ENCODE results near the gene PTPN7. TPM values are rescaled to one million over a fixed set of nuclear protein-coding genes. Genes with fewer than 3 reads are reported as not detected.

PTPN7 gene
- total RNA-seq, 1 donor from 2014 or later: 0.31 TPM

- no peaks in the 10 kb centered on the region for H3K9me3 Mint-ChIP-seq
- no peak overlapping the region for H3K4me3 Mint-ChIP-seq
- no peak for DNase-seq (ENCODE audit: low spot score in 2 of 2, unreplicated experiment in 2 of 2)
- H3K27ac Mint-ChIP-seq: no peak overlapping the region
- no peaks in the 10 kb centered on the region for H3K27me3 Mint-ChIP-seq (ENCODE audit: low read depth)
- peaks cover 12% of the 10 kb centered on the region for H3K4me1 Mint-ChIP-seq
- no peaks in the 10 kb centered on the region for H3K36me3 Mint-ChIP-seq
- TF ChIP-seq CTCF (IDR thresholded peaks at IDR 0.05; ENCODE audit: unreplicated experiment): no peak
Observed at GRCh38 chr1:202153284-202153683, 7.1 kb downstream of the PTPN7 start.

DNA sequence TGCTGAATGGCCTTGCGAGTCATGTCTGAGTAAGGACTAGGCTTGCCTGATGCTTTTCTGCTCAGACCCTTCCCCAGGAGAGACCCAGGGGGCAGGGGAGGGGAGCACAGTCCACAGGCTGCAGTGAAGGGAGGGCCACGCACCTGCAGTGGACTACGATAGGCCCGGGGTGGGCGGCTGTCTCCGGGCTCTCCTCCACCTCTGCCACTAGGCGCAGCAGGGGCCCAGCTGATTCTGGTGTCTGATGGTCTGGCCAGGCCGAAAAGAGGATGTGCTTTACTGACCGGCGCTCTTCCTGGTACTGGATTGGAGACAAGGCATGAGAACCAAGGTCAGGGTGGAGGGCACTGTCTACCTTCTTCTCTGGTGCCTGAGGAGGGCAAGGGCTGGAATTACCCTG lies 8.0 kb downstream of the PTPN7 start:
- Mint-ChIP-seq H3K4me3 (no peak overlapping the region), H3K27ac (no peak overlapping the region), H3K27me3 (ENCODE audit: low read depth) (no peaks in the 10 kb centered on the region), H3K36me3 (no peaks in the 10 kb centered on the region), H3K4me1 (peaks cover 12% of the 10 kb centered on the region), H3K9me3 (no peaks in the 10 kb centered on the region)
- DNase-seq (ENCODE audit: low spot score in 2 of 2, unreplicated experiment in 2 of 2): no peak
- no peak for TF ChIP-seq CTCF (IDR thresholded peaks at IDR 0.05; ENCODE audit: unreplicated experiment)

- Mint-ChIP-seq H3K4me1 (peaks cover 12% of the 10 kb centered on the region), H3K27ac (no peak overlapping the region), H3K27me3 (ENCODE audit: low read depth) (no peaks in the 10 kb centered on the region)
Observed at GRCh38 chr1:202151045-202151444, 9.4 kb downstream of the PTPN7 start.

GRCh38 chr1:202150602-202151001 lies 9.8 kb downstream of the PTPN7 start:
- no peak for TF ChIP-seq CTCF (IDR thresholded peaks at IDR 0.05; ENCODE audit: unreplicated experiment)
- no peak for DNase-seq (ENCODE audit: low spot score in 2 of 2, unreplicated experiment in 2 of 2)
- Mint-ChIP-seq H3K27ac (no peak overlapping the region), H3K4me1 (peaks cover 12% of the 10 kb centered on the region), H3K4me3 (no peak overlapping the region), H3K9me3 (no peaks in the 10 kb centered on the region), H3K36me3 (no peaks in the 10 kb centered on the region), H3K27me3 (ENCODE audit: low read depth) (no peaks in the 10 kb centered on the region)

More at GRCh38 chr1:202151045-202151444, 9.4 kb downstream of the PTPN7 start:
- TF ChIP-seq CTCF (IDR thresholded peaks at IDR 0.05; ENCODE audit: unreplicated experiment): no peak
- H3K4me3 Mint-ChIP-seq: no peak overlapping the region
- no peaks in the 10 kb centered on the region for H3K36me3 Mint-ChIP-seq
- no peaks in the 10 kb centered on the region for H3K9me3 Mint-ChIP-seq
- DNase-seq (ENCODE audit: low spot score in 2 of 2, unreplicated experiment in 2 of 2): no peak

- peaks cover 12% of the 10 kb centered on the region for H3K4me1 Mint-ChIP-seq
- no peaks in the 10 kb centered on the region for H3K36me3 Mint-ChIP-seq
- H3K27ac Mint-ChIP-seq: no peak overlapping the region
- H3K9me3 Mint-ChIP-seq: no peaks in the 10 kb centered on the region
- H3K27me3 Mint-ChIP-seq (ENCODE audit: low read depth): no peaks in the 10 kb centered on the region
- no peak overlapping the region for H3K4me3 Mint-ChIP-seq
- DNase-seq (ENCODE audit: low spot score in 2 of 2, unreplicated experiment in 2 of 2): no peak
- no peak for TF ChIP-seq CTCF (IDR thresholded peaks at IDR 0.05; ENCODE audit: unreplicated experiment)
Observed at GRCh38 chr1:202150187-202150586, 10.2 kb downstream of the PTPN7 start.

GRCh38 chr1:202149566-202149965 lies 10.8 kb downstream of the PTPN7 start:
- no peaks in the 10 kb centered on the region for H3K27me3 Mint-ChIP-seq (ENCODE audit: low read depth)
- H3K4me1 Mint-ChIP-seq: peaks cover 7% of the 10 kb centered on the region
- no peak for DNase-seq (ENCODE audit: low spot score in 2 of 2, unreplicated experiment in 2 of 2)
- no peak overlapping the region for H3K4me3 Mint-ChIP-seq
- no peaks in the 10 kb centered on the region for H3K36me3 Mint-ChIP-seq
- no peak overlapping the region for H3K27ac Mint-ChIP-seq
- TF ChIP-seq CTCF (IDR thresholded peaks at IDR 0.05; ENCODE audit: unreplicated experiment): no peak
- H3K9me3 Mint-ChIP-seq: no peaks in the 10 kb centered on the region

Measured in mesothelial cell of epicardium (in vitro differentiated cells).